ENCODE measurements around the gene ANKRD52. TPM values are rescaled to one million over a fixed set of nuclear protein-coding genes. Genes with fewer than 3 reads are reported as not detected.
"Not testable (repeated sequence)": the region's sequence is repeated elsewhere in the genome, so short reads cannot be mapped to it uniquely, and the experiment has no call there.

Gene ANKRD52
- total RNA-seq, 1 donor from 2014 or later = 68.0 TPM

DNA sequence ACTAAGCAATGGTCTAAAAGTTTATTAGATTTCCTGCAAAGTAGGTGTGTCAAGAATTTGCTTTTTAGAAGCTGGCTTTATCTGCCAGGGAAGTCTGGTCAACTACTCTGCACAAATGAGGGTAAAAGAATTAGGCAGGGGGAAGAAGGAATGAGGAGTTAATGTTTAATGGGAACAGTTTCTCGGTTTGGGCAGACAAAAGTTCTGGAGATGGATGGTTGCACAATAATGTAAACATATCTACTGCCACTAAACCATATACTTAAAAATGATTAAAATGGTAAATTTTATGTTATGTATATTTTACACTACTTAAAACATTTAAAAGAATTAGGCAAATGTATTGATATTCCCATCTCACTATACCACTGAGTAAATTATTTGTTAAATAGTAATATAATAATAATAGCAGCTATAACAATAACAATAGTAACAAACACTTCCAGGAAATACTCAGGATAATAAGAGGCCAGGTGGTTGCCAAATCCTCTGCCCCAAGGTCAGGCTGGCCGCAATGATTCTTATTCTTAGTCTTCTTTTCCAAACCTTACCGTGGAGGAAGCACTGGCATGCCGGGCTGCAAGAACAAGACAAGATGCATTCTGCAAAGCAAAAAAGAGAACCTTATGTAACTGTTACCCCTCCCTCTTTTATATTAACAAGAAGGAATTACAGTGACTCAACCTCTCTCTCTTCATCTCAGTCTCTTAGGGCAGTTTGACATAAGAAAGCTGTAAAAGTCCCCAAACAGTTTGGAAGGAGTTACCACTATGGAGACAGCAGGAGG lies 28.1 kb upstream of the ANKRD52 start:
- Mint-ChIP-seq H3K4me1 (peaks cover 15% of the 10 kb centered on the region), H3K4me3 (no peak overlapping the region), H3K27me3 (no peaks in the 10 kb centered on the region), H3K9me3 (no peaks in the 10 kb centered on the region), H3K27ac (no peak overlapping the region), H3K36me3 (ENCODE audit: low read depth) (peaks cover 51% of the 10 kb centered on the region)
- intact Hi-C loops (cut with micrococcal nuclease) = no loop called here
- DNase-seq = no peak

DNA sequence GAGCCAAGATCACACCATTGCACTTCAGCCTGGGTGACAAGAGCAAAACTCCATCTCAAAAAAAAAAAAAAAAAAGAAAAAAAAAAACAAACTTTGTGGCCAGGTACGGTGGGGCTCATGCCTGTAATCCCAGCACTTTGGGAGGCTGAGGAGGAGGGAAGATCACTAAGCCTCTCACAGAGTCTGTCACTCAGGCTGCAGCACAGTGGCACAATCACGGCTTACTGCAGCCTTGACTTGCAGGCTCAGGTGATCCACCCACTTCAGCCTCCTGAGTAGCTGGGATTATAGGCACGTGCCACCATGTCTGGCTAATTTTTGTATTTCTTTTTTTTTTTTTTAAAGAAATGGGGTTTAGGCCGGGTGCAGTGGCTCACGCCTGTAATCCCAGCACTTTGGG lies 26.1 kb upstream of the ANKRD52 start:
- H3K27me3 Mint-ChIP-seq; H3K4me3 Mint-ChIP-seq; H3K27ac Mint-ChIP-seq; H3K4me1 Mint-ChIP-seq; DNase-seq; H3K9me3 Mint-ChIP-seq; intact Hi-C loops (cut with micrococcal nuclease): not testable (repeated sequence)
- peaks cover 50% of the 10 kb centered on the region for H3K36me3 Mint-ChIP-seq (ENCODE audit: low read depth)

DNA sequence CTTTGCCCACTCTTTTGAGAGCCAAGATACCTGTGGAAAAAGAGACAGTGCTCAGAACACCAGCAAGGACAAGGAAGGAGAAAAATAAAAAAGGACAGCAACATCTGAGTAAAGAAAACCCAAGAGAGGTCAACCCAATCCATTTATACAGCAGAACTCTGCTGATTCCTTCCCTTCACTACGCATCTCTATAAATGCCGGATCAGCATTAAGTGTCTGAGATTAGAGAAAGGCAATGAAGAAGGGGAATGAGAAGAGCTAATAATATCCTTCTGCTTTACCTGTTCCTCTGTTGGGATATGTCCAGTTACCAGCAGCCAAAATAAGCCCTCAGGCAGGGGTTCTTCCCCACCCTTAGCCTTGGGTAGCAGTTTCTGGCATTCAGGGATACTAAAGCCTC lies 24.4 kb upstream of the ANKRD52 start:
- Mint-ChIP-seq H3K27me3 (no peaks in the 10 kb centered on the region), H3K4me1 (peaks cover 6% of the 10 kb centered on the region), H3K9me3 (no peaks in the 10 kb centered on the region), H3K36me3 (ENCODE audit: low read depth) (peaks cover 56% of the 10 kb centered on the region), H3K4me3 (no peak overlapping the region), H3K27ac (peak overlapping the region; percentile 48)
- intact Hi-C loops (cut with micrococcal nuclease) = no loop called here
- no peak for DNase-seq

DNA sequence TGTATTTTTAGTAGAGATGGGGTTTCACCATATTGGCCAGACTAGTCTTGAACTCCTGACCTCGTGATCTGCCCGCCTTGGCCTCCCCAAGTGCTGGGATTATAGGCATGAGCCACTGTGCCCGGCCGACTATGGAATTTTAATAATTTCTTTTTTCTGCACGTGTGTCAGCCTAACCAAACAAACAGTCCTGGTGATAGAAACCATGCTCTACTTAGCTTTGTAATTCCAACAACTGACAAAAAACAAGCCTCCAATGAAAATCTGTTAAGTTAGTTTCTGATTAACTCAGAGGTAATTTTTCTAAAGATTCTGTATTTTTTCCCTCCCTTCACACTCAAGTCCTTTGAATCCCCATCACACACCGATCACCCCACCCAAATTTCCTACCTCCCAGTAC lies 23.8 kb upstream of the ANKRD52 start:
- Mint-ChIP-seq H3K9me3 (no peaks in the 10 kb centered on the region), H3K4me1 (peaks cover 6% of the 10 kb centered on the region), H3K27ac (no peak overlapping the region), H3K36me3 (ENCODE audit: low read depth) (peaks cover 57% of the 10 kb centered on the region), H3K27me3 (no peaks in the 10 kb centered on the region), H3K4me3 (no peak overlapping the region)
- intact Hi-C loops (cut with micrococcal nuclease) = no loop called here
- no peak for DNase-seq

DNA sequence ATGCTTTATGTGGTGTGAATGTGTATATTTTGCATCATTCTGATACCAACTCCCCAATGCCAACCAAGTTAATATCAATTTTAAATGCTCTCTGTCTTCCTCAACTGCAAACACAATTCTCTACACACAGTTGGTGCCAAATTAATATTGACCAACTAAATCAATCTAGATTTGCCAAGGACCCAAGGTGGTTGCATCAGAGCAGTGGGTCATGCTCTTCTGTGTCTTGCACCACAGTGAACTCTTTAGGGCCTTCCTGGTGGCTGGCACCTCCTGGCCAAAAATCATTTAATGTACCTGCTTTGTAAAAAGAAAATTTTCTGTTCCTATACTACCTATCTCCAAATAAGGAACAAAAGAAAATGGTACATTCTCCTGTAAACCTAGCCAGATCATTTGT lies 22.7 kb upstream of the ANKRD52 start:
- Mint-ChIP-seq H3K36me3 (ENCODE audit: low read depth) (peaks cover 55% of the 10 kb centered on the region), H3K4me3 (no peak overlapping the region), H3K9me3 (no peaks in the 10 kb centered on the region), H3K4me1 (peaks cover 6% of the 10 kb centered on the region), H3K27me3 (no peaks in the 10 kb centered on the region), H3K27ac (peak overlapping the region; percentile 14)
- intact Hi-C loops (cut with micrococcal nuclease) = no loop called here
- no peak for DNase-seq

DNA sequence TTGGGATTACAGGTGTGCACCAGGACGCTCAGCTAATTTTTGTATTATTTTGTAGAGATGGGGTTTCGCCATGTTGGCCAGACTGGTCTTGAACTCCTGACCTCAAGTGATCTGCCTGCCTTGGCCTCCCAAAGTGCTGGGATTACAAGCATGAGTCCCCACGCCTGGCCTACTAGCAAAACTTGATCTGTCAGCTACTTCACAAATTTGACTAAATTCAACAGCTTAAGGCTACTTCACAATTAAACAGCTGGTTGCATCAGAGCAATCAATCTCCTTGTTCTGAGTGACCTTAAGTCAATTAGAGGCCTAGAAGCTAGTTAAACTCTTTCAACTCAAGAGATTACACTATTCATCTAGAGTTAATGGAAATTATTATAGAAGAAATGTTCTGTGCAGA lies 20.7 kb upstream of the ANKRD52 start:
- no peaks in the 10 kb centered on the region for H3K9me3 Mint-ChIP-seq
- H3K36me3 Mint-ChIP-seq (ENCODE audit: low read depth) = peaks cover 57% of the 10 kb centered on the region
- peaks cover 2% of the 10 kb centered on the region for H3K4me1 Mint-ChIP-seq
- H3K27ac Mint-ChIP-seq = no peak overlapping the region
- no peaks in the 10 kb centered on the region for H3K27me3 Mint-ChIP-seq
- H3K4me3 Mint-ChIP-seq = no peak overlapping the region
- no peak for DNase-seq
- intact Hi-C loops (cut with micrococcal nuclease) = no loop called here

DNA sequence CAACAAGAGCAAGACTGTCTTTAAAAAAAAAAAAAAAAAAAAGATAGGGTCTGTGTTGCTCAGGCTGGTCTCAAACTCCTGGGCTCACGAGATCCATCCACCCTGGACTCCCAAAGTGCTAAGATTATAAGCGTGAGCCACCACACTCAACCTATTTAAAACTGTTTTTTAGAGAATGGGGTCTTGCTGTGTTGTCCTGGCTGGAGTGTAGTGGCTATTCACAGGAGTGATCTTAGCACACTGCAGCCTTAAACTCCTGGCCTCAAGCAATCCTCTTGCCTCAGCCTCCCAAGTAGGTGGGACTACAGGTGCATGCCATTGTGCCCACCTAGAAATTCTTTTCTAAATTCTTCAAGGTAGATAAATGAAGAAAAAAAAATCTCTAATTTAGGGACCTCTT lies 16.1 kb upstream of the ANKRD52 start:
- H3K27me3 Mint-ChIP-seq = no peaks in the 10 kb centered on the region
- peaks cover 58% of the 10 kb centered on the region for H3K36me3 Mint-ChIP-seq (ENCODE audit: low read depth)
- no peak overlapping the region for H3K4me3 Mint-ChIP-seq
- no peak for DNase-seq
- intact Hi-C loops (cut with micrococcal nuclease) = no loop called here
- H3K27ac Mint-ChIP-seq = no peak overlapping the region
- no peaks in the 10 kb centered on the region for H3K4me1 Mint-ChIP-seq
- H3K9me3 Mint-ChIP-seq = no peaks in the 10 kb centered on the region

DNA sequence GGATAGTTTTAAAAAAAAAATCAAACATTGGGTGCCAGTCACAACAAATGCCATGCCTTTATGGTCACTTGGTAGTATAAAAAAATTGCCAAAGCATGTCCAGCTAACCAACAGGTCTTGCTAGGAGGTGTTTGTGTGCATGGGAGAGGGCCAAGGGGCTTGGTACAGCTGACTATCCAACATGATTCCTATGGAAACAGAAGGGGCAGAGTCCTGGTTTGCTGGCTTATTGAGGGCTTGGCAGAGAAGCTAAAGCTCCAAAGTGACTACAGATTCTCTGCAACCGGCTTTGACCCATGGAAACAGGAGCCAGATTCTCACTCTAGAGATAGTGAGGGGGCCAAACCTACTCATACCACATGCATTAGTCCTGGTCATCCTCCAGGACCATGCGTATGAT lies 14.3 kb upstream of the ANKRD52 start:
- H3K27ac Mint-ChIP-seq; DNase-seq; H3K4me1 Mint-ChIP-seq; intact Hi-C loops (cut with micrococcal nuclease); H3K4me3 Mint-ChIP-seq; H3K9me3 Mint-ChIP-seq; H3K27me3 Mint-ChIP-seq: not testable (repeated sequence)
- H3K36me3 Mint-ChIP-seq (ENCODE audit: low read depth) = peaks cover 48% of the 10 kb centered on the region

DNA sequence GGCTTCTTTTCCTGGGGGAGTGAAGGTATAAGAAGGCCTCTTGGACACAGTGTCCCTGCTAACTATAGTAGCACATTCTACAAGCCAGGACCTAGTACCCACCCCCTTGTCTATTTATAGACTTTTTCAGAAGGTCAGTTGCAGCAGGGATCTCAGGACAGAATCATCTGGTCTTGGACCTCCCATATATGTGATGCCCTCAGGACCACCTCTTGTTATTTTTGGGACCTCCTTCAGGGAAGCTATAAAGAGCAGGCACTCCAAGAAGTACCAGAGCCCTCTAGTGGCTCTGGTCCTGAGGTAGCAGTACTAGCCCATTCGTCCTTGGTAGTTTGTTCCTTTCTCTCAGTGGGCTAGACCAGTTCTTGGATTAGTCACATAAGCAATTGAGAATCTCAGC lies 12.8 kb upstream of the ANKRD52 start:
- peak; percentile 61 for DNase-seq
- H3K4me3 Mint-ChIP-seq = no peak overlapping the region
- H3K36me3 Mint-ChIP-seq (ENCODE audit: low read depth) = peaks cover 45% of the 10 kb centered on the region
- intact Hi-C loops (cut with micrococcal nuclease) = no loop called here
- H3K4me1 Mint-ChIP-seq = peaks cover 12% of the 10 kb centered on the region
- H3K27me3 Mint-ChIP-seq = no peaks in the 10 kb centered on the region
- no peaks in the 10 kb centered on the region for H3K9me3 Mint-ChIP-seq
- H3K27ac Mint-ChIP-seq = no peak overlapping the region

DNA sequence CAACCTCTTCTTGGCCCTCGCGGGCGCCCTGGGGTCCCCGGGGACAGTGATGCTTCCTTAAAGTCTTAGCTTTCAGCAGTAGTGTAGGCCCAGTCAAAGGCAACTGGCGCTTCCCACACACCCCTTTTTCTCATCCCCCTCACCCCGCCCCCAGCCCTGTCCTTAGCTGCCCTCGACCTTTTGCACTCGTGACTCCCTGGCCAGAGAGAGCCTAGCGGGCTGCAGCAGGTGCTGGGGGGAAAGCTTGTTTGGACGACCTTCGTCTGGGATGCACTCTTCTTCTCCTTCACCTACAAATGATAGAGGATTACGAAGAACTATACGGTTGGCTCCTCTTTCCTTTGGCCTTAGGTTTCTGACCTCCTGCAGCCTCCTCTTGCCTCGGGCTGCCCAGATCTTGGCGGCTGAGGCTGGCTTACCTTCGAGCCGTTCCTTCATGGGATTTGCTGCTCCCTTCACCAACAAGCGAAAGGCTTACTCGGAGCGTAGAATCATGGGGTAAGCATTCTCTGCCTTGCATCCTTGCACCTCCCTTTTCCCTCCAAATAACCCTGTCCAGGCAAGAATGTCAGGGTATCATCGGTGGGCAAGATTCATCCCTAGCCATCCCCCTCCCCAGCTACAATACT lies 9.4 kb upstream of the ANKRD52 start:
- no peaks in the 10 kb centered on the region for H3K9me3 Mint-ChIP-seq
- peak overlapping the region; percentile 73 for H3K27ac Mint-ChIP-seq
- H3K36me3 Mint-ChIP-seq (ENCODE audit: low read depth) = peaks cover 21% of the 10 kb centered on the region
- DNase-seq = no peak
- peaks cover 14% of the 10 kb centered on the region for H3K4me1 Mint-ChIP-seq
- intact Hi-C loops (cut with micrococcal nuclease) = loop anchor here (2.0 to 10.0 kb wide), 3 partner anchors 33 to 197 kb away; partner anchors contain the start of genes CNPY2, CS and SPRYD4
- no peaks in the 10 kb centered on the region for H3K27me3 Mint-ChIP-seq
- H3K4me3 Mint-ChIP-seq = peak overlapping the region; percentile 93

DNA sequence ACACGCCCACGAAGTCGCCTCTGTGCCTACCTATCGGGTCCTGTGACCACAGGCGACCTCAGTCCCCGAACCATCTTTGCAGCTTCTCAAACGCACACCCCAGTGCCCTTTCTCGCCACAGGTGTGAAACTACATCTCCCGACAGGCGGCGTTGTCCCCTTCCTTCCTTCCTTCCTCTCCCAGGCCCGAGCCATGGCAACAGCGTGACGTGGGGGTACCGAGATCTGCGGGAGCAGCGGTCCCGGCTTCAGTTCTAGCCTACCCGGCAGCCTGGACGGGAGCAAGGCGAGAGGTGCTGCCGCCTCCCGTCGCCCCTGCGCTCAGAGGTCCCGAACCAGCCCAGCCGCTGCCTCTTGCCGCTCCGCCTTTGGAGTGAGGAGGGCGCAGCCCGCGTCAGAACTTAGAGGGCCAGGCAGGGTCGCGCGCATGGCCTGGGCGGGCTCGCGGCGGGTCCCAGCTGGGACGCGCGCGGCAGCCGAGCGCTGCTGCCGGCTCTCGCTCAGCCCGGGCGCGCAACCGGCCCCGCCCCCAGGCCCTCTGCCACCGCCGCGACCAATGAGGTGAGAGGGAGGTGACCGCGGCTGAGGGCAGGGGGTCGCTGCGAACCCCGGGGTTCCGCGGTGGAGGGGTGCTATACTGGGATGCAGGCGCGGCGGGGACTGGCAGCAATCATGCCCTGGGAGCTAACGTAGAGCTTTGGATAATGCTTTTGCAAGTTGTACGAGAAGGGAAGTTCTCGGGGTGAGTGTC lies 8.7 kb upstream of the ANKRD52 start, which contains the start of gene COQ10A:
COQ10A (plus strand) TSS at position 250 of the 750 bp plus-strand sequence; CDS start at position 427, 177 bp downstream.
- H3K9me3 Mint-ChIP-seq = no peaks in the 10 kb centered on the region
- H3K27ac Mint-ChIP-seq = peak within 1 kb of the TSS; percentile 94
- H3K27me3 Mint-ChIP-seq = no peaks in the 10 kb centered on the region
- intact Hi-C loops (cut with micrococcal nuclease) = loop anchor here (1.0 to 10.0 kb wide), 4 partner anchors 9 to 198 kb away; partner anchors contain the start of genes ANKRD52, CNPY2, CS and SPRYD4
- peaks cover 14% of the 10 kb centered on the region for H3K4me1 Mint-ChIP-seq
- H3K4me3 Mint-ChIP-seq = peak within 1 kb of the TSS; percentile 93
- DNase-seq = peak; percentile 96
- H3K36me3 Mint-ChIP-seq (ENCODE audit: low read depth) = peaks cover 18% of the 10 kb centered on the region

DNA sequence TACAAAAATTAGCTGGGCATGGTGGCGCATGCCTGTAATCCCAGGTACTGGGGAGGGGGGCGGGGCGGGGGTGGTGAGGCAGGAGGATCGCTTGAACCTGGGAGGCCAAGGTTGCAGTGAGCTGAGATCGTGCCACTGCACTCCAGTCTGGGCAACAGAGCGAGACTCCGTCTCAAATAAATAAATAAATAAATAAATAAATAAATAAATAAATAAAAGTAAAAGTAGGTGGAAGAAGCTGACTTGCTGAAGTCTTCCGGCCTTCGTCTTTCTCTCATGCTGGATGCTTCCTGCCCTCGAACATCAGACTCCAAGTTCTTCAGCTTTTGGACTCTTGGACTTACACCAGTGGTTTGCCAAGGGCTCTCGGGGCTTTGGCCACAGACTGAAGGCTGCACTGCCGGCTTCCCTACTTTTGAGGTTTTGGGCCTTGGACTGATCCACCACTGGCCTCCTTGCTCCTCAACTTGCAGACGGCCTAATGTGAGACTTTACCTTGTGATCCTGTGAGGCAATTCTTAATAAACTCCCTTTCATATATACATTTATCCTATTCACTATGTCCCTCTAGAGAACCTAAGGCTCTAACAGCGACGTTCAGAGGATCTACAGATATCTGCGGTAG lies 8.0 kb upstream of the ANKRD52 start:
- not testable (repeated sequence) for DNase-seq, H3K9me3 Mint-ChIP-seq, H3K27me3 Mint-ChIP-seq
- peaks cover 12% of the 10 kb centered on the region for H3K36me3 Mint-ChIP-seq (ENCODE audit: low read depth)
- peaks cover 14% of the 10 kb centered on the region for H3K4me1 Mint-ChIP-seq
- intact Hi-C loops (cut with micrococcal nuclease) = loop anchor here (1.0 to 10.0 kb wide), 4 partner anchors 8 to 199 kb away; partner anchors contain the start of genes ANKRD52, CNPY2, CS and SPRYD4
- H3K4me3 Mint-ChIP-seq = peak overlapping the region; percentile 93
- H3K27ac Mint-ChIP-seq = peak overlapping the region; percentile 94

DNA sequence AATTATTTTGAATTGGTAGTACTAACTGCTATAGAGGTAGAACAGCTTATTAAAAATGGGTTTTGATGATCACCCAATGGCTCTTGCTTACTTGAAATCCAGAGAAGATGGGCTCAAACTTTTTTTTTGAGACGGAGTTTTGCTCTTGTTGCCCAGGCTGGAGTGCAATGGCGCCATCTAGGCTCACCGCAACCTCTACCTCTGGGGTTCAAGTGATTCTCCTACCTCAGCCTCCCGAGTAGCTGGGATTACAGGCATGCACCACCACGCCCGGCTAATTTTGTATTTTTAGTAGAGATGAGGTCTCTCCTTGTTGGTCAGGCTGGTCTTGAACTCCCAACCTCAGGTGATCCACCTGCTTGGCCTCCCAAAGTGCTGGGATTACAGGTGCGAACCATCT lies 4.8 kb upstream of the ANKRD52 start:
- H3K4me3 Mint-ChIP-seq; H3K9me3 Mint-ChIP-seq; H3K36me3 Mint-ChIP-seq (ENCODE audit: low read depth); H3K27ac Mint-ChIP-seq; H3K27me3 Mint-ChIP-seq: not testable (repeated sequence)
- peaks cover 19% of the 10 kb centered on the region for H3K4me1 Mint-ChIP-seq
- intact Hi-C loops (cut with micrococcal nuclease) = loop anchor here (10.0 kb wide), 1 partner anchor 202 kb away; the partner anchor contains the start of gene SPRYD4
- DNase-seq = peak; percentile 64

Measured in activated CD4-positive, alpha-beta T cell treated with anti-CD3 and anti-CD28 coated beads, Interleukin-2, amount 10 ng/mL, durations not matched to agents 24 days and 14 days (primary cell).